Esophagus (tissue), 2 donors: ENCODE data around the gene RALGAPB. TPM values are rescaled to one million over a fixed set of nuclear protein-coding genes. Genes with fewer than 3 reads are reported as not detected.
A peak's percentile ranks its signal among the peaks of the same experiment; 100 is the strongest.
"Not testable (repeated sequence)": the region's sequence is repeated elsewhere in the genome, so short reads cannot be mapped to it uniquely, and the experiment has no call there.

Experiments used
- H3K27ac ChIP-seq, 2 donors: one replicate each; pipeline ENCODE4 v1.5.1; 2013; ENCODE audit warnings: low read depth in 2 of 2, mild to moderate bottlenecking in 2 of 2, inconsistent platforms in 1 of 2, low read length in 1 of 2, moderate library complexity in 1 of 2
- H3K27me3 ChIP-seq, 2 donors: one replicate each; pipeline ENCODE4 v1.6.1; 2013; ENCODE audit warnings: low read length in 2 of 2, control low read depth in 1 of 2, mild to moderate bottlenecking in 1 of 2; ENCODE audit not compliant: insufficient read depth in 2 of 2, control insufficient read depth in 1 of 2
- H3K36me3 ChIP-seq, 2 donors: one replicate each; pipeline ENCODE4 v1.6.1; 2013; ENCODE audit warnings: low read length in 1 of 2; ENCODE audit not compliant: control insufficient read depth in 2 of 2, insufficient read depth in 2 of 2
- H3K4me1 ChIP-seq, 2 donors: one replicate each; pipeline ENCODE4 v1.6.1; 2013; ENCODE audit warnings: low read length in 1 of 2; ENCODE audit not compliant: control insufficient read depth in 2 of 2, insufficient read depth in 2 of 2
- H3K4me3 ChIP-seq, 2 donors: one replicate each; pipeline ENCODE4 v1.5.1; 2013; ENCODE audit warnings: low read length in 2 of 2, mild to moderate bottlenecking in 2 of 2, low read depth in 1 of 2, moderate library complexity in 1 of 2
- H3K9me3 ChIP-seq, 2 donors: one replicate each; pipeline ENCODE4 v1.6.1; 2013; ENCODE audit warnings: mild to moderate bottlenecking in 2 of 2, low read depth in 1 of 2, low read length in 1 of 2, moderate library complexity in 1 of 2; ENCODE audit not compliant: control insufficient read depth in 2 of 2, insufficient read depth in 1 of 2
- WGBS, 2 donors: extraction: QIAGEN DNeasy Blood & Tissue Kit; methylation state at CpG; one replicate each; pipeline ENCODE4 v1.1.7; 2013; 5-methylcytosine and 5-hydroxymethylcytosine counted together
- polyA plus RNA-seq, 2 donors: library from polyadenylated mRNA; stranded (reverse); fragments of 200-250 nt; gene quantifications; one replicate each; pipeline ENCODE4 v1.2.3, GENCODE V29; 2013
- donor health status: healthy with polysubstance abuse.
- donor health status: Bipolar disorder and iron deficiency.

RALGAPB gene
- polyA plus RNA-seq, 2 donors, result 9.6 to 10.3 TPM

DNA sequence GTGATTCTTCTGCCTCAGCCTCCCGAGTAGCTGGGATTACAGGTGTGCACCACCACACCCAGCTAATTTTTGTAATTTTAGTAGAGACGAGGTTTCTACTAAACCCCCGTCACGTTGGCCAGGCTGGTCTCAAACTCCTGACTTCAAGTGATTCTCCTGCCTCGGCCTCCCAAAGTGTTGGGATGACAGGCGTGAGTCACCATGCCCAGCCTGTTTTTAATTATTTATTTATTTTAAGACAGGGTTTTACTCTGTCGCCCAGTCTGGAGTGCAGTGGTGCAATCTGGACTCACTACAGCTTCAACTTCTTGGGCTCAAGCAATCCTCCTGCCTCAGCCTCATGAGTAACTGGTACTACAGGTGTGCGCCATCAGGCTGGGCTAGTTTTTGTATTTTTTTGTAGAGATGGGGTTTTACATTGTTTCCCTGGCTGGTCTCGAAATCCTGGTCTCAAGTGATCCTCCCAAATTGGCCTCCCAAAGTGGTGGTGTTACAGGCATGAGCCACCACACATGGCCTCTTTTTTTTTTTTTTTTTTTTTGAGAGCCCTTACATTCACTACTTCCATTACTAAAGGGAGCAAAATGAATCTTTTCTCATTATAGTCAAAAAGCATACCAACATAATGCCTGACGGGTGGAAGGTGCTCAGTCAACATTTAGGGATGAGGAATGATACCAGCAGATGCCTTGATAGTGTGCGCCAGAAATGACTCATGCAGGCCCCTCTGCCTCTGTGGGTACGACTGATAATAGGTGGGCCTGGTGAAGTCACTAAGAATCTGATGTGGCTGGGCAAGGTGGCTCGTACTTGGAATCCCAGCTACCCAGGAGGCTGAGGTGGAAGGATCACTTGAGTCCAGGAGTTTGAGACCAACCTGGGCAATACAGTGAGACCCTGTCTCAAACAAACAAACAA lies 17.8 kb upstream of the RALGAPB start:
- Histone ChIP-seq H3K27ac (no peak overlapping the region), H3K4me1 (peaks cover 0 to 3% of the 10 kb centered on the region in 2 donors), H3K36me3 (peaks cover 5 to 9% of the 10 kb centered on the region in 2 donors), H3K4me3 (no peak overlapping the region), H3K9me3 (no peaks in the 10 kb centered on the region), H3K27me3 (no peaks in the 10 kb centered on the region)
- 94% methylated on average over 13 of the region's 13 CpGs for WGBS, 2 donors

DNA sequence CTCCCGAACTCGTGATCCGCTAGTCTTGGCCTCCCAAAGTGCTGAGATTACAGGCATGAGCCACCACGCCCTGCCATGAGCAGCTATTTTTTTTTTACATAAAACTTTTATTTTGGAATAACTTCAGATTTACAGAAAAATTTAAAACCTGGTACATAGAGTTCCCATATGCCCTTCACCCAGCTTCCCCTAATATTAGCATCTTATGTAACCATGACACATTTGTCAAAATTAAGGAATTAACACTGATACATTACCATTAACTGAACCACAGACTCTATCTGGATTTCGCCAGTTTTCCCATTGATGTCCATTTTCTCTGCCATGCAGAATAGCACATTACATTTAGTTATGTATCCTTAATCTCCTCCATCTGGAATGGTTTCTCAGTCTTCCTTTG lies 14.3 kb upstream of the RALGAPB start:
- no peak overlapping the region for H3K4me3 ChIP-seq
- peaks cover 0 to 3% of the 10 kb centered on the region in 2 donors for H3K4me1 ChIP-seq
- no peaks in the 10 kb centered on the region for H3K36me3 ChIP-seq
- H3K27ac ChIP-seq, result no peak overlapping the region
- no peaks in the 10 kb centered on the region for H3K27me3 ChIP-seq
- WGBS, 2 donors, result 95% methylated on average over 5 of the region's 5 CpGs
- no peaks in the 10 kb centered on the region for H3K9me3 ChIP-seq

DNA sequence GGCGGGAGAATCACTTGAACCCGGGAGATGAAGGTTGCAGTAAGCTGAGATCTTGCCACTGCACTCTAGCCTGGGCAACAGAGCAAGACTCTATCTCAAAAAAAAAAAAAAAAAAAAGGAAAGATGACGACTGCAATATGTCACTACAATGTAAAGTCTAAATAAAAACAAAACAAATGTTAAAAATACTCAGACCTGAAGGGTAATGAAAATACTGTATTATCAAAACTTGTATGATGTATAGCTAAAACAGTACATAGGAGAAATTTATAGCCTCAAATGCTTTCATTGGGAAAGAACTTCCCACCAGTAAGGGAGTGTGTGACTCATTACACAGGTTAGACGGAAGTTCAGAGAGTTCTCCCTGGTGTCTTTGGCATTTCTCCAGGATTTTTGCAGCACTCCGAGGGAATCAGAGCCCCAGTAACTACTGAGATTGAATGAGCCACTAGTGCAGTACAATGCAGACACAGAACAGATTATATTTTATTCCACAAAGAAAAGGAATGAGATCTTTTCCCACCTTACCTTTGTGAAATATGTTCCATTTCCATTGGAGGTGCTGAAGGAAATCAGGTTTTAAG lies 12.5 kb upstream of the RALGAPB start:
- no peaks in the 10 kb centered on the region for H3K27me3 ChIP-seq
- no peak overlapping the region for H3K27ac ChIP-seq
- H3K4me3 ChIP-seq, result no peak overlapping the region
- H3K9me3 ChIP-seq, result no peaks in the 10 kb centered on the region
- H3K4me1 ChIP-seq, result no peaks in the 10 kb centered on the region
- no peaks in the 10 kb centered on the region for H3K36me3 ChIP-seq
- 46 to 48% methylated on average over 5 of the region's 5 CpGs for WGBS, 2 donors

DNA sequence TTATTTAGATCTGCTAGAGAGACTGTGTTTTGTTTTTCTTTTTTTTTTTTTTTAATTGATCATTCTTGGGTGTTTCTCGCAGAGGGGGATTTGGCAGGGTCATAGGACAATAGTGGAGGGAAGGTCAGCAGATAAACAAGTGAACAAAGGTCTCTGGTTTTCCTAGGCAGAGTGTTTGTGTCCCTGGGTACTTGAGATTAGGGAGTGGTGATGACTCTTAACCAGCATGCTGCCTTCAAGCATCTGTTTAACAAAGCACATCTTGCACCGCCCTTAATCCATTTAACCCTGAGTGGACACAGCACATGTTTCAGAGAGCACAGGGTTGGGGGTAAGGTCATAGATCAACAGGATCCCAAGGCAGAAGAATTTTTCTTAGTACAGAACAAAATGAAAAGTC lies 12.0 kb upstream of the RALGAPB start:
- not testable (repeated sequence) for H3K36me3 ChIP-seq, H3K9me3 ChIP-seq, H3K4me1 ChIP-seq, H3K27ac ChIP-seq, H3K27me3 ChIP-seq, H3K4me3 ChIP-seq
- 0% methylated on average over 1 of the region's 2 CpGs; no CpG with 5 or more reads in 1 of the 2 donors for WGBS, 2 donors

DNA sequence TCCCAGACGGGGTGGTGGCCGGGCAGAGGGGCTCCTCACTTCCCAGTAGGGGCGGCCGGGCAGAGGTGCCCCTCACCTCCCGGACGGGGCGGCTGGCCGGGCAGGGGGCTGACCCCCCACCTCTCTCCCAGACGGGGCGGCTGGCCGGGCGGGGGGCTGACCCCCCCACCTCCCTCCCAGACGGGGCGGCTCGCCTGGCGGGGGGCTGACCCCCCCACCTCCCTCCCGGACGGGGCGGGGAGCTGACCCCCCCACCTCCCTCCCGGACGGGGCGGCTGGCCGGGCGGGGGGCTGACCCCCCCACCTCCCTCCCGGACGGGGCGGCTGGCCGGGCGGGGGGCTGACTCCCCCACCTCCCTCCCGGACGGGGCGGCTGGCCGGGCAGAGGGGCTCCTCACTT lies 11.5 kb upstream of the RALGAPB start:
- not testable (repeated sequence) for H3K4me3 ChIP-seq, H3K27ac ChIP-seq, H3K4me1 ChIP-seq, H3K9me3 ChIP-seq, H3K27me3 ChIP-seq, H3K36me3 ChIP-seq
- WGBS, 2 donors, result 88 to 91% methylated on average over 9 to 25 of the region's 33 CpGs

DNA sequence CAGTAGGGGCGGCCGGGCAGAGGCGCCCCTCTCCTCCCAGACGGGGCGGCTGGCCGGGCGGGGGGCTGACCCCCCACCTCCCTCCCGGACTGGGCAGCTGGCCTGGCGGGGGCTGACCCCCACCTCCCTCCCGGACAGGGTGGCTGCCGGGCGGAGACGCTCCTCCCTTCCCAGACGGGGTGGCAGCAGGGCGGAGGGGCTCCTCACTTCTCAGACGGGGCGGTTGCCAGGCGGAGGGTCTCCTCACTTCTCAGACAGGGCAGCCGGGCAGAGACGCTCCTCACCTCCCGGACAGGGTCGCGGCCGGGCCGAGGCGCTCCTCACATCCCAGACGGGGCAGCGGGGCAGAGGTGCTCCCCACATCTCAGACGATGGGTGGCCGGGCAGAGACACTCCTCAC lies 11.1 kb upstream of the RALGAPB start:
- not testable (repeated sequence) for H3K4me1 ChIP-seq, H3K9me3 ChIP-seq
- WGBS, 2 donors, result 90 to 91% methylated on average over 17 to 30 of the region's 30 CpGs

DNA sequence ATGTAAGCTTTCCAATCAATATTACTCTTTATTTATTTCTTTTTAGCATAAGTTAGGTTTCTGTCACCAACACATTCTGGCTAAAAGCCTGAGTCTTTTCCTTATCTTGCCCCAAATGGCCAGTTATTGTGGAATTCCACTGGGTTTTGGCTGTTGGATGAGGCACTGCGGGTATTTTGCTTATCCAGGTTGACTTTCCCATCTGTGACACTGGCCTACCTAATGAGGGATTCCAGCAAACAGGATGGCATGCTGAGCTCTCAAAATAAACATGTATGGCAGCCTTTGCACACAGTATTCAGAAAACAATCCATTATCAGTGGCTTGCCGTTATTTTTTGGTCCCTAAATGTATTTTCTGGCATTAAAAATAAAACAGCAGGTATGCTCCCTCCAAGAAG lies 6.5 kb upstream of the RALGAPB start:
- Histone ChIP-seq H3K27me3 (no peaks in the 10 kb centered on the region), H3K4me1 (no peaks in the 10 kb centered on the region), H3K27ac (no peak overlapping the region), H3K9me3 (no peaks in the 10 kb centered on the region), H3K36me3 (no peaks in the 10 kb centered on the region), H3K4me3 (no peak overlapping the region)
- 57 to 65% methylated on average over 2 of the region's 2 CpGs for WGBS, 2 donors

More for the DNA sequence above, 11.1 kb upstream of the RALGAPB start:
- not testable (repeated sequence) for H3K27me3 ChIP-seq, H3K36me3 ChIP-seq, H3K4me3 ChIP-seq, H3K27ac ChIP-seq

DNA sequence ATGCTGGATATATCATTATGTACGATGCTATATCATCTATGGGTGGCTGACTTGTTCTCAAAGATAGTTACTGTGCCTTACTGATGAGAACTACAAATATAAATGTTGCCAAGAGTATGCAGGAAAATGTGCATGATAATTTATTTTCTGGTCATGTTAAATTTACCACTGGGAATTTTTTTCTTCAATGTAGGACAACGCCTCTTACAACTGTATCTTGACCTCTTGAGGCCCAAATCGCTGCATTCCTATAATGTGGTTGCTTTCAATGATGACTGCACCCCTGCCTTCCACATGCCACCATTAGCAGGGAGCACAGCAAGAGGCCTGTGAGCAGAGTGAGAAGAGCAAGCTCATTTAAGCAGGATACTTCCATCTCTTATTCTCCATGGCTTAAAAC lies 5.7 kb upstream of the RALGAPB start:
- 86 to 89% methylated on average over 3 of the region's 3 CpGs for WGBS, 2 donors
- H3K27me3 ChIP-seq, result no peaks in the 10 kb centered on the region
- H3K27ac ChIP-seq, result no peak overlapping the region

DNA sequence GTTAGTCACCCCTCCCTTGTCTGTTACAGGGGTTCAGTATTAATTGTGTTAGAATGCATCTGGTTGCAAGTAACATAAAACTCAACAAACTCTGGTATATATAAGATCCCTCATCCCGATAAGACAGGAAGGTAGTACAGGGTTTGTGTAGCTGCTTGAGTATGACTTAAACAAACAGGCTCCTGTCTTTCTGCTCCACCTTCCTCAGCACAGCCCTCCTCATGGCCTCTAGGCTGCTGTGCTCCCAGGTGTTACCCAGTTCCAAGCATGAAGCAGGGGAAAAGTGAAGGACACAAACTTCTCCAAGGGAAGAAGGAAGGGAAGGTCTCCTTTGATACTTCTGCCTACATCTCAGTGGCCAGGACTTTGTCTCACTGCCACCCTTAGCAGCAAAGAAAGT lies 1.4 kb upstream of the RALGAPB start:
- no peak overlapping the region for H3K4me3 ChIP-seq
- WGBS, 2 donors, result 76 to 78% methylated on average over 1 of the region's 1 CpG
- no peaks in the 10 kb centered on the region for H3K9me3 ChIP-seq
- no peaks in the 10 kb centered on the region for H3K27me3 ChIP-seq
- H3K36me3 ChIP-seq, result no peaks in the 10 kb centered on the region
- no peaks in the 10 kb centered on the region for H3K4me1 ChIP-seq
- peak overlapping the region in 1 of 2 donors; percentile 27 for H3K27ac ChIP-seq

More for the DNA sequence above, 5.7 kb upstream of the RALGAPB start:
- no peak overlapping the region for H3K4me3 ChIP-seq
- H3K4me1 ChIP-seq, result no peaks in the 10 kb centered on the region
- no peaks in the 10 kb centered on the region for H3K9me3 ChIP-seq
- no peaks in the 10 kb centered on the region for H3K36me3 ChIP-seq
